HL-60 (cell line): ENCODE measurements around the gene ADGRG6.

Experiments
- CTCF ChIP-seq: IDR thresholded peaks from one replicate; pipeline ENCODE4 v1.5.1; 2011; ENCODE audit warnings: low read length, control low read depth, inconsistent platforms; ENCODE audit not compliant: insufficient read depth
- POLR2AphosphoS5 ChIP-seq: IDR thresholded peaks from 2 replicates; pipeline ENCODE4 v1.6.1; 2012; ENCODE audit warnings: low read depth
- REST ChIP-seq: IDR thresholded peaks from 2 replicates; pipeline ENCODE4 v1.6.1; 2012; ENCODE audit warnings: low read depth; ENCODE audit not compliant: insufficient replicate concordance

- TF ChIP-seq CTCF (no peak), REST (no peak), POLR2AphosphoS5 (no peak)
Measured at GRCh38 chr6:142395266-142395665, 93.5 kb downstream of the ADGRG6 start.
